ENCODE results near the gene CNTN6. TPM values are rescaled to one million over a fixed set of nuclear protein-coding genes. Genes with fewer than 3 reads are reported as not detected.

Gene CNTN6
- total RNA-seq, 1 experiment from 2014 or later = not detected

- DNase-seq (ENCODE audit: low spot score) (no peak), ATAC-seq (no peak)
- H3K9me3 Mint-ChIP-seq = peaks cover 83% of the 10 kb centered on the region
- peaks cover 70% of the 10 kb centered on the region for H3K36me3 Mint-ChIP-seq
- H3K27me3 Mint-ChIP-seq (ENCODE audit: low read depth) = peaks cover 4% of the 10 kb centered on the region
- H3K4me1 Mint-ChIP-seq = no peaks in the 10 kb centered on the region
- CTCF ChIA-PET = no interaction called here
- POLR2A ChIA-PET = no interaction called here
- H3K27ac Mint-ChIP-seq = no peak overlapping the region
- TF ChIP-seq, protein P1, sequence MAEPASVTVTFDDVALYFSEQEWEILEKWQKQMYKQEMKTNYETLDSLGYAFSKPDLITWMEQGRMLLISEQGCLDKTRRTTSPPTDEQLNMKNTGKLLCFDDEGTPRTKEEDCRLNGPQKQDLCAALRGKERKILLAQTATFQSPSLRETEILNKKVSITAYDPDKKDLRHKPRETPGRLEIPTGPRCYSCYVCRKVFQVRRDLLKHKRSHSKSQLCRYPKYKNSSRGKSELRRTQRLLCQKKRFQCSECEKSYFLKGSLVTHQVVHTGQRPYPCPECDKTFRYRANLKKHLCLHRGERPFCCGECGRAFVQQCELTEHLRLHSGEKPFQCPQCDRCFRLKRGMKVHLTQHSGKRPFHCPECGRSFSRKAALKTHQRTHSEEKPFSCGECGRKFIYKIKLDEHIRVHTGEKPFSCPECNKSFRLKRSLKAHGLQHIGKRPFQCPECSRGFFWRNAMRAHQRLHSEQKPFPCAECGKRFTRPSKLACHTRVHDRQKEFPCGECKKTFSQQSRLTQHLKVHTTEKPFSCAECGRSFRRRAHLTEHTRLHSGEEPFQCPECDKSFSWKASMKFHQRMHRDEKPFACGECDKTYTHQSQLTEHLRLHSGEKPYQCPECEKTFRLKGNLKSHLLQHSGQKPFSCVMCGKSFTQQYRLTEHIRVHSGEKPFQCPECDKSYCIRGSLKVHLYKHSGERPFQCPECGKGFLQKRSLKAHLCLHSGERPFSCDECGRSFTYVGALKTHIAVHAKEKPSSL (CRISPR knock-in tag; conservative IDR thresholded peaks at IDR 0.05) = no peak
- TF ChIP-seq, protein P2, sequence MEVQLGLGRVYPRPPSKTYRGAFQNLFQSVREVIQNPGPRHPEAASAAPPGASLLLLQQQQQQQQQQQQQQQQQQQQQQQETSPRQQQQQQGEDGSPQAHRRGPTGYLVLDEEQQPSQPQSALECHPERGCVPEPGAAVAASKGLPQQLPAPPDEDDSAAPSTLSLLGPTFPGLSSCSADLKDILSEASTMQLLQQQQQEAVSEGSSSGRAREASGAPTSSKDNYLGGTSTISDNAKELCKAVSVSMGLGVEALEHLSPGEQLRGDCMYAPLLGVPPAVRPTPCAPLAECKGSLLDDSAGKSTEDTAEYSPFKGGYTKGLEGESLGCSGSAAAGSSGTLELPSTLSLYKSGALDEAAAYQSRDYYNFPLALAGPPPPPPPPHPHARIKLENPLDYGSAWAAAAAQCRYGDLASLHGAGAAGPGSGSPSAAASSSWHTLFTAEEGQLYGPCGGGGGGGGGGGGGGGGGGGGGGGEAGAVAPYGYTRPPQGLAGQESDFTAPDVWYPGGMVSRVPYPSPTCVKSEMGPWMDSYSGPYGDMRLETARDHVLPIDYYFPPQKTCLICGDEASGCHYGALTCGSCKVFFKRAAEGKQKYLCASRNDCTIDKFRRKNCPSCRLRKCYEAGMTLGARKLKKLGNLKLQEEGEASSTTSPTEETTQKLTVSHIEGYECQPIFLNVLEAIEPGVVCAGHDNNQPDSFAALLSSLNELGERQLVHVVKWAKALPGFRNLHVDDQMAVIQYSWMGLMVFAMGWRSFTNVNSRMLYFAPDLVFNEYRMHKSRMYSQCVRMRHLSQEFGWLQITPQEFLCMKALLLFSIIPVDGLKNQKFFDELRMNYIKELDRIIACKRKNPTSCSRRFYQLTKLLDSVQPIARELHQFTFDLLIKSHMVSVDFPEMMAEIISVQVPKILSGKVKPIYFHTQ (CRISPR knock-in tag; IDR thresholded peaks at IDR 0.05) = no peak
- TF ChIP-seq SMAD3 (CRISPR knock-in tag; IDR thresholded peaks at IDR 0.05; ENCODE audit: borderline replicate concordance) (no peak), USF2 (CRISPR knock-in tag; IDR thresholded peaks at IDR 0.05) (no peak)
- H3K4me3 Mint-ChIP-seq = no peak overlapping the region
These were observed 10.7 kb upstream of the CNTN6 start for GRCh38 chr3:1082108-1082507.

- no peak for DNase-seq (ENCODE audit: low spot score)
- CTCF ChIA-PET = no interaction called here
- Mint-ChIP-seq H3K4me1 (no peaks in the 10 kb centered on the region), H3K27ac (no peak overlapping the region), H3K9me3 (peaks cover 78% of the 10 kb centered on the region), H3K4me3 (no peak overlapping the region), H3K27me3 (ENCODE audit: low read depth) (no peaks in the 10 kb centered on the region; the same call in none of the 2 replicates), H3K36me3 (peaks cover 57% of the 10 kb centered on the region)
- TF ChIP-seq CBFB (CRISPR knock-in tag; IDR thresholded peaks at IDR 0.05; ENCODE audit: low read depth) (no peak), TEAD1 (CRISPR knock-in tag; IDR thresholded peaks at IDR 0.05) (no peak), OVOL2 (CRISPR knock-in tag; IDR thresholded peaks at IDR 0.05; ENCODE audit: borderline replicate concordance) (no peak), NFATC4 (CRISPR knock-in tag; IDR thresholded peaks at IDR 0.05) (no peak), GTF2I (CRISPR knock-in tag; conservative IDR thresholded peaks at IDR 0.05) (no peak), SP1 (CRISPR knock-in tag; conservative IDR thresholded peaks at IDR 0.05) (no peak), ZNF219 (CRISPR knock-in tag; IDR thresholded peaks at IDR 0.05; ENCODE audit: borderline replicate concordance) (no peak), SMAD4 (CRISPR knock-in tag; IDR thresholded peaks at IDR 0.05) (no peak), ATF6 (CRISPR knock-in tag; IDR thresholded peaks at IDR 0.05) (no peak), HMGA2 (CRISPR knock-in tag; IDR thresholded peaks at IDR 0.05) (no peak), ELF4 (CRISPR knock-in tag; IDR thresholded peaks at IDR 0.05; ENCODE audit: low read depth) (no peak), E2F4 (CRISPR knock-in tag; IDR thresholded peaks at IDR 0.05; ENCODE audit: borderline replicate concordance, low read depth) (no peak), CREB1 (CRISPR knock-in tag; IDR thresholded peaks at IDR 0.05) (no peak), IRF1 (CRISPR knock-in tag; IDR thresholded peaks at IDR 0.05) (no peak)
- no peak for ATAC-seq
- POLR2A ChIA-PET = no interaction called here
These were observed 5.7 kb upstream of the CNTN6 start for GRCh38 chr3:1087066-1087560.
